Rectal smooth muscle tissue (tissue), 1 donor: ENCODE results near the gene DKK3.

Source experiments
- H3K27ac ChIP-seq: one replicate; pipeline ENCODE4 v1.7.0; 2013; ENCODE audit warnings: low read depth, low read length, inconsistent platforms
- H3K27me3 ChIP-seq: one replicate; pipeline ENCODE4 v1.7.0; 2013; ENCODE audit warnings: low read length; ENCODE audit not compliant: control insufficient read depth, insufficient read depth
- H3K36me3 ChIP-seq: one replicate; pipeline ENCODE4 v1.7.0; 2013; ENCODE audit warnings: low read length; ENCODE audit not compliant: control insufficient read depth, insufficient read depth
- H3K4me1 ChIP-seq: one replicate; pipeline ENCODE4 v1.7.0; 2013; ENCODE audit warnings: low read length; ENCODE audit not compliant: control insufficient read depth, insufficient read depth
- H3K4me3 ChIP-seq: one replicate; pipeline ENCODE4 v1.7.0; 2013; ENCODE audit warnings: low read length
- H3K9ac ChIP-seq: one replicate; pipeline ENCODE4 v1.7.0; 2013; ENCODE audit warnings: low read length

DKK3 gene

GRCh38 chr11:11916981-11917399 is 91.4 kb downstream of the DKK3 start:
- peak overlapping the region; percentile 3 for H3K27ac ChIP-seq
- H3K9ac ChIP-seq: no peak overlapping the region
- H3K4me1 ChIP-seq: peaks cover 5% of the 10 kb centered on the region
- no peak overlapping the region for H3K4me3 ChIP-seq
- peaks cover under 1% of the 10 kb centered on the region for H3K36me3 ChIP-seq
- no peaks in the 10 kb centered on the region for H3K27me3 ChIP-seq

DNA sequence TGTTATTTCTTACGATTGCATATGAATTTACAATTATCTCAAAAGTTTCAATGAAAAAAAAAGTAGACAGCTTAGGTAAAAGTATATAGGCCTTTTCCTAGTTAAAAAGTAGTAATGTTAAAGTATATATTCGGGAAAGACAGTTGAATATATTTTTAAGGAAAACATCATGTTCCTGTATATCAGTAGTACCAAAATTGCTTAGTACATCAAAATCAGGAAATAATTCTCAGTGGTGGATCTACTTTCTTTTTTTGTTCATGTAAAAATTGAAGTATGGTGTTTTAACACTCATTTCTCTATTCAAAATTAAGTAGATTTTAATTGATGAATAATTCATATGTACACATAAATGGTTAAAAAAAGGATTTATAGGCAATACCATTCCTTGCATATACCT is 92.8 kb downstream of the DKK3 start:
- no peak overlapping the region for H3K9ac ChIP-seq
- peaks cover 2% of the 10 kb centered on the region for H3K36me3 ChIP-seq
- peaks cover 5% of the 10 kb centered on the region for H3K4me1 ChIP-seq
- H3K4me3 ChIP-seq: no peak overlapping the region
- H3K27me3 ChIP-seq: no peaks in the 10 kb centered on the region
- no peak overlapping the region for H3K27ac ChIP-seq

GRCh38 chr11:11913395-11913794 is 95.0 kb downstream of the DKK3 start:
- H3K9ac ChIP-seq: no peak overlapping the region
- H3K36me3 ChIP-seq: peaks cover 7% of the 10 kb centered on the region
- no peaks in the 10 kb centered on the region for H3K27me3 ChIP-seq
- H3K27ac ChIP-seq: no peak overlapping the region
- no peak overlapping the region for H3K4me3 ChIP-seq
- H3K4me1 ChIP-seq: peaks cover 7% of the 10 kb centered on the region
